ENCODE measurements around the gene MAP3K8.

GRCh38 chr10:30459283-30459682 lies 25.3 kb downstream of the MAP3K8 start:
- TF ChIP-seq POLR2AphosphoS5 (IDR thresholded peaks at IDR 0.05; ENCODE audit: low read depth, low read length) (no peak), CTCF (IDR thresholded peaks at IDR 0.05) (no peak), REST (IDR thresholded peaks at IDR 0.05; ENCODE audit: insufficient read depth in 1 of 2, low read depth in 2 of 2, low read length in 1 of 2) (no peak)

All from Panc1 (cell line).